Endothelial cell of umbilical vein (primary cell): ENCODE data around the gene TSSK6. TPM values are rescaled to one million over a fixed set of nuclear protein-coding genes. Genes with fewer than 3 reads are reported as not detected.

Experiments used
- BruUV-seq: library from RNA; stranded (reverse); fragments of 400-500 nt; replicated peaks from 2 replicates; lab custom pipeline; 2021; lab: Mats Ljungman, UMichigan
- CTCF ChIA-PET: fragments of 300-600, 350-600 bp; sonication (Branson Sonifier 250); formaldehyde crosslinking; loops from one replicate; lab custom pipeline; 2021; ENCODE audit warnings: antibody characterized with exemption, inconsistent platforms; lab: Charles Lee
- POLR2A ChIA-PET: fragments of 300-600, 350-600 bp; sonication (Branson Sonifier 250); formaldehyde crosslinking; loops from one replicate; lab custom pipeline; 2021; ENCODE audit warnings: antibody characterized with exemption, inconsistent platforms; lab: Charles Lee
- DNase-seq: peaks from one replicate; pipeline ENCODE4 v3.0.0-alpha.2; 2011; ENCODE audit warnings: low read depth, low spot score
- FAIRE-seq: peaks from 2 replicates; lab custom pipeline; 2011; peaks lifted over from hg19 to GRCh38; lab: Jason Lieb, UNC
- H2AFZ ChIP-seq: 2 replicates; pipeline ENCODE4 v1.6.0; 2012; ENCODE audit warnings: low read depth, low read length, control low read depth, inconsistent platforms
- H3K27ac ChIP-seq: 2 replicates; pipeline ENCODE4 v1.5.1; 2011; ENCODE audit warnings: low read depth, mild to moderate bottlenecking, control low read depth, low read length, moderate library complexity; ENCODE audit not compliant: insufficient read depth
- H3K27me3 ChIP-seq, 2 experiments: 2 replicates each; pipeline versions ENCODE4 v1.6.0 to v1.6.1; 2011; ENCODE audit warnings: low read length in 2 of 2, mixed read lengths in 1 of 2; ENCODE audit not compliant: control insufficient read depth in 2 of 2, insufficient read depth in 2 of 2
- H3K36me3 ChIP-seq, 2 experiments: 2 replicates in 1 of 2; 3 replicates in 1 of 2; pipeline ENCODE4 v1.5.1; 2011; ENCODE audit warnings: low read length in 2 of 2, mild to moderate bottlenecking in 1 of 2, moderate library complexity in 1 of 2; ENCODE audit not compliant: control insufficient read depth in 2 of 2, insufficient read depth in 2 of 2; ENCODE audit errors: extremely low read depth in 1 of 2
- H3K4me1 ChIP-seq: 3 replicates; pipeline ENCODE4 v1.5.1; 2011; ENCODE audit warnings: mild to moderate bottlenecking, low read length; ENCODE audit not compliant: control insufficient read depth, insufficient read depth; ENCODE audit errors: extremely low read depth
- H3K4me2 ChIP-seq: 2 replicates; pipeline ENCODE4 v1.6.1; 2011; ENCODE audit warnings: low read length, control low read depth, mixed read lengths; ENCODE audit not compliant: insufficient read depth
- H3K4me3 ChIP-seq, 3 experiments: fragments of 200-600 bp in 1 of 3; sonication (generic), shearing (Covaris generic) in 1 of 3; replicated peaks in 1 of 3; 2 replicates each; pipeline ENCODE4 v1.5.1; 2011 to 2016; ENCODE audit warnings: control low read depth in 3 of 3, low read length in 3 of 3, mild to moderate bottlenecking in 2 of 3, inconsistent platforms in 1 of 3, low read depth in 1 of 3, moderate library complexity in 1 of 3; ENCODE audit not compliant: insufficient read depth in 1 of 3
- H3K79me2 ChIP-seq: 2 replicates; pipeline ENCODE4 v1.6.0; 2012; ENCODE audit warnings: low read length, inconsistent platforms; ENCODE audit not compliant: control insufficient read depth, insufficient read depth
- H3K9ac ChIP-seq: replicated peaks from 2 replicates; pipeline ENCODE3; 2011; ENCODE audit warnings: low read length, control low read depth; ENCODE audit not compliant: insufficient read depth; ENCODE audit errors: extremely low read depth
- H3K9me1 ChIP-seq: replicated peaks from 3 replicates; pipeline ENCODE4 v1.6.0; 2011; ENCODE audit warnings: mild to moderate bottlenecking, low read length; ENCODE audit not compliant: control insufficient read depth, insufficient read depth; ENCODE audit errors: extremely low read depth
- H3K9me3 ChIP-seq: replicated peaks from 2 replicates; pipeline ENCODE4 v1.5.1; 2012; ENCODE audit warnings: low read length, inconsistent platforms; ENCODE audit not compliant: control insufficient read depth, insufficient read depth
- H4K20me1 ChIP-seq: replicated peaks from 2 replicates; pipeline ENCODE3; 2011; ENCODE audit warnings: mild to moderate bottlenecking, low read length; ENCODE audit not compliant: control insufficient read depth, insufficient read depth; ENCODE audit errors: extremely low read depth
- FOS ChIP-seq: IDR thresholded peaks from 2 replicates; pipeline ENCODE4 v1.6.1; 2011; ENCODE audit warnings: mild to moderate bottlenecking, low read length, moderate library complexity, borderline replicate concordance; ENCODE audit not compliant: insufficient read depth
- POLR2A ChIP-seq: IDR thresholded peaks from 2 replicates; pipeline ENCODE4 v1.6.1; 2012; ENCODE audit warnings: low read depth, mild to moderate bottlenecking, control low read depth, low read length
- POLR2AphosphoS5 ChIP-seq: IDR thresholded peaks from 2 replicates; pipeline ENCODE4 v1.6.1; 2012; ENCODE audit warnings: low read depth, mild to moderate bottlenecking, control low read depth, low read length, moderate library complexity; ENCODE audit not compliant: insufficient read depth
- dilution Hi-C: fragments of 300-500 bp; cut with MboI; formaldehyde crosslinking; loops from one replicate; pipeline ENCODE4 v1.15.0; 2019; ENCODE audit warnings: low sequenced_read_pairs; ENCODE audit not compliant: extremely low pct_ligation_motif_present
- intact Hi-C: fragments of 100-400 bp; cut with micrococcal nuclease; formaldehyde crosslinking; loops from one replicate; pipeline ENCODE4 v1.10.0; 2022
- polyA plus RNA-seq, 4 experiments: library from polyadenylated mRNA; depleted of rRNA in 3 of 4; stranded (reverse) in 3 of 4; unstranded in 1 of 4; fragments of >200 nt; gene quantifications; 2 replicates each; pipeline versions ENCODE4 v1.2.1 to v1.2.3, GENCODE V29; 2011 to 2012; ENCODE audit warnings: missing spikeins in 1 of 4
- total RNA-seq: library from RNA; stranded (reverse); gene quantifications from 2 replicates; pipeline ENCODE4 v1.2.3, GENCODE V29; 2021

Gene TSSK6
- total and polyA plus RNA-seq, 2 donors (not counting 3 experiments of a cell fraction or from before 2014, with no cell fraction given) = 0.76 to 0.82 TPM

DNA sequence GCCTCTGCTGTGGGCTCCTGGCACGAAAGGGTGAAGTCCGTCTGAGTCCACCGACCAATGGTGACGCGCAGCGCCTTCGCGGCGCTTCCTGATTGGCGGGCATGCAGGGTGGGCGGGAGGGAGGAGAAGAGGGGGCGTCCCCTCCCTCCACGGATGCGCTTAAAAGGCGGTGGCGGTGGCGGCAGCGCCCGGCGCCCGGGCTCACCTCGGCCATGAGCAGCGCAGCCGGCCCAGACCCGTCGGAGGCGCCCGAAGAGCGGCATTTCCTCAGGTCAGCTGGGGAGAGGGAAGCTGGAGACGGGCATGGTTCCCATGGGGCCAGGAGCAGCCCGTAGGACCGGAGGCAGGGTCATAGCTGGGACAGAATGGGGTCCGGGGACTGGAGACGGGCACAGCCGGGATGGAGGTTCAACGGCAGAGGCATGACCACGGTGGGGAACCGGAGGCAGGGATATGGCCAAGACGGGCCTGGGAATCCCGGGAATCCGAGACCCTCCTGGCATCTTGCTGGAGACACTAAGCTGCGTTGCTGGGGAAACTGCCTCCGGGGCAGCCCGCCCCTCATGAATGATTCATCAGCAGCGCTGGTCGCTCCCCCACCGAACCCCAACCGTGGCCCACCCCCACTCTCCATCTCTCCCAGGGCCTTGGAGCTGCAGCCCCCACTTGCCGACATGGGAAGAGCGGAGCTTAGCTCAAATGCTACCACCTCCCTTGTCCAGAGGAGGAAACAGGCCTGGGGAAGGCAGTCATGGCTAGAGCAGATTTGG lies 13.6 kb upstream of the TSSK6 start, which contains the start of gene YJEFN3:
TSS of gene YJEFN3 (plus strand) at position 191 of the 770 bp plus-strand sequence. CDS start at position 213, 22 bp downstream.
- no peaks in the 10 kb centered on the region for H3K27me3 ChIP-seq
- no peak within 1 kb of the TSS for H3K9ac ChIP-seq
- dilution Hi-C loops (no loop called here), intact Hi-C loops (no loop called here)
- H4K20me1 ChIP-seq = no peaks in the 10 kb centered on the region
- H3K4me1 ChIP-seq = no peaks in the 10 kb centered on the region
- ChIA-PET POLR2A (no interaction called here), CTCF (interaction anchor here (1.7 to 5.6 kb wide), 2 partner anchors 23 to 25 kb away, joined by 5 to 44 read pairs; no protein-coding TSS in a partner anchor)
- no peaks in the 10 kb centered on the region for H3K9me1 ChIP-seq
- no peaks in the 10 kb centered on the region for H3K79me2 ChIP-seq
- H3K36me3 ChIP-seq = no peaks in the 10 kb centered on the region
- FAIRE-seq (peak; percentile 8), DNase-seq (no peak)
- H3K4me2 ChIP-seq = no peak within 1 kb of the TSS
- no TSS peak for BruUV-seq
- no peaks in the 10 kb centered on the region for H3K9me3 ChIP-seq
- no peak within 1 kb of the TSS for H2AFZ ChIP-seq
- no peak within 1 kb of the TSS for H3K27ac ChIP-seq
- no peak within 1 kb of the TSS for H3K4me3 ChIP-seq
- TF ChIP-seq FOS (no peak), POLR2AphosphoS5 (peak; percentile 28)

DNA sequence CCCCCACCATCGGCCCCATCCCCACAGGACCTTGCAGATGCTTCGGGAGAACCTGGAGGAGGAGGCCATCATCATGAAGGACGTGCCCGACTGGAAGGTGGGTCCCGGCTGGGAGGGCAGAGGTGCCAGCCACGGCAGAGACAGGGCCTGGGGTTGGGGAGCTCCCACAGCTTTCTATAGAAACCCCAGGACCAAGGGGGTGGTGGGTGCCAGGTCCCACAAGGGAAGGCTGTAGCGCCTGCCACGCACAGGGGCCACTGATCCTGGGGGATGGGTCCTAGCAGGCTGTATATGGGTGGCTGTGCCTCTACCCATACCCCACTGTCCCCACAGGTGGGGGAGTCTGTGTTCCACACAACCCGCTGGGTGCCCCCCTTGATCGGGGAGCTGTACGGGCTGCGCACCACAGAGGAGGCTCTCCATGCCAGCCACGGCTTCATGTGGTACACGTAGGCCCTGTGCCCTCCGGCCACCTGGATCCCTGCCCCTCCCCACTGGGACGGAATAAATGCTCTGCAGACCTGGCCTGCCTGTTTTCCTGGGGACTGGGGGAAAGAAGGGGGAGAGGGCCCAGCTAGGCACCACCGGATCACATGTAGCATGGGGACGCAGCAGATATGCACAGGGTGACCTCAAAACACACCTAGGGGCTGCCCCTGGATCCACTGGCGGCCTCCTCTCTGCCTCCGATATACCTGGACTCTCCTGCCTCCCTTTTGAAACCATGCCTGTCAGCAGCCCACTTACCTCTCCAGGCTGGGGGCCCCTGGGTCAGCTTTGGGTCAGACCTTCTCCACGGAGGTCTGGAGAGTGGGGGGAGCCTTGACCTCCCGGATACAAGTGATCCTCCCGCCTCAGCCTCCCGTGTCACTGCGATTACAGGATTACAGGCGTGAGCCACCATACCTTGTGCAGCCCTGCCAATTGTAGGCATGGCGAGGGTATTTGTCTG lies 12.6 kb upstream of the TSSK6 start:
- FAIRE-seq (no peak), DNase-seq (no peak)
- no TSS peak for BruUV-seq
- no peaks in the 10 kb centered on the region for H3K9me1 ChIP-seq
- H3K4me3 ChIP-seq = no peak overlapping the region
- H3K27ac ChIP-seq = no peak overlapping the region
- dilution Hi-C loops (no loop called here), intact Hi-C loops (no loop called here)
- no peaks in the 10 kb centered on the region for H3K36me3 ChIP-seq
- no peaks in the 10 kb centered on the region for H3K4me1 ChIP-seq
- ChIA-PET POLR2A (no interaction called here), CTCF (interaction anchor here (1.7 to 5.6 kb wide), 2 partner anchors 24 to 26 kb away, joined by 5 to 44 read pairs; no protein-coding TSS in a partner anchor)
- no peak overlapping the region for H3K9ac ChIP-seq
- TF ChIP-seq POLR2A = no peak
- no peaks in the 10 kb centered on the region for H4K20me1 ChIP-seq
- no peaks in the 10 kb centered on the region for H3K9me3 ChIP-seq
- no peaks in the 10 kb centered on the region for H3K79me2 ChIP-seq
- H2AFZ ChIP-seq = no peak overlapping the region
- H3K4me2 ChIP-seq = no peak overlapping the region
- H3K27me3 ChIP-seq = no peaks in the 10 kb centered on the region
